HepG2 (cell line): ENCODE measurements around the gene SLC25A28. TPM values are rescaled to one million over a fixed set of nuclear protein-coding genes. Genes with fewer than 3 reads are reported as not detected.

ENCODE experiments used
- ATF7 ChIP-seq, 2 experiments: fragments of 450-650 bp in 1 of 2; sonication (generic) in 1 of 2; formaldehyde crosslinking in 1 of 2; IDR thresholded peaks; 2 replicates each; pipeline versions ENCODE4 v1.4.0 to v1.6.1; 2016 to 2020; ENCODE audit warnings: antibody characterized with exemption in 1 of 2, mild to moderate bottlenecking in 1 of 2, missing genetic modification reagents in 1 of 2
- CEBPG ChIP-seq: IDR thresholded peaks from 2 replicates; pipeline ENCODE4 v1.6.1; 2016
- KDM5A ChIP-seq: fragments of 200-600 bp; sonication (generic); IDR thresholded peaks from 2 replicates; pipeline ENCODE4 v1.7.0; 2018; ENCODE audit warnings: antibody characterized with exemption, mild to moderate bottlenecking, low read length, borderline replicate concordance
- MBNL3 ChIP-seq: fragments of 250-450 bp; sonication (Bioruptor Pico); conservative IDR thresholded peaks from 2 replicates; pipeline ENCODE4 v1.8.0; 2022; ENCODE audit warnings: mild to moderate bottlenecking, inconsistent platforms
- PCBP2 ChIP-seq: fragments of 200-400 bp; formaldehyde crosslinking; optimal IDR thresholded peaks from 2 replicates; pipeline ENCODE3; 2018; ENCODE audit warnings: low read length, low read depth; ENCODE audit not compliant: poor library complexity, severe bottlenecking
- PRMT3 ChIP-seq: sonication (generic); formaldehyde crosslinking; IDR thresholded peaks from 2 replicates; pipeline ENCODE4 v1.8.1; 2022; ENCODE audit warnings: low read depth, mild to moderate bottlenecking, moderate library complexity, missing genetic modification reagents, borderline replicate concordance
- RELA ChIP-seq: sonication (generic); formaldehyde crosslinking; IDR thresholded peaks from 2 replicates; pipeline ENCODE4 v1.4.0; 2020; ENCODE audit warnings: missing genetic modification reagents
- STAG1 ChIP-seq: sonication (generic); formaldehyde crosslinking; IDR thresholded peaks from 2 replicates; pipeline ENCODE4 v1.4.0; 2020; ENCODE audit warnings: missing genetic modification reagents
- YEATS2 ChIP-seq: sonication (generic); formaldehyde crosslinking; IDR thresholded peaks from 2 replicates; pipeline ENCODE4 v1.4.0; 2020; ENCODE audit warnings: missing genetic modification reagents, borderline replicate concordance
- ZFP62 ChIP-seq: sonication (generic); formaldehyde crosslinking; IDR thresholded peaks from 2 replicates; pipeline ENCODE4 v1.4.0; 2020; ENCODE audit warnings: missing genetic modification reagents
- ZNF350 ChIP-seq: sonication (generic); formaldehyde crosslinking; IDR thresholded peaks from 2 replicates; pipeline ENCODE4 v1.4.0; 2020; ENCODE audit warnings: mild to moderate bottlenecking, low read depth, missing genetic modification reagents, borderline replicate concordance
- ZNF746 ChIP-seq: sonication (generic); formaldehyde crosslinking; IDR thresholded peaks from 2 replicates; pipeline ENCODE4 v1.8.0; 2022; ENCODE audit warnings: mild to moderate bottlenecking, missing genetic modification reagents
- polyA plus RNA-seq, 8 experiments: library from polyadenylated mRNA; depleted of rRNA in 3 of 8; stranded (reverse) in 7 of 8; unstranded in 1 of 8; fragments of >200 nt; fragmentation: Illumina TruSeq in 4 of 8; extraction: Trizol in 4 of 8; gene quantifications; 2 replicates each; pipeline versions ENCODE4 v1.2.1 to v1.2.3, GENCODE V29; 2011 to 2016; ENCODE audit warnings: low read depth in 4 of 8, missing spikeins in 1 of 8, mixed read lengths in 1 of 8; ENCODE audit not compliant: insufficient read depth in 1 of 8
- total RNA-seq, 5 experiments: library from RNA; depleted of rRNA; stranded (reverse); fragments of >200 nt; fragmentation: Illumina TruSeq; extraction: Trizol; gene quantifications; 2 replicates each; pipeline ENCODE4 v1.2.3, GENCODE V29; 2016; ENCODE audit warnings: low read depth in 1 of 5
- TF ChIP-seq, protein P1 (sequence below): sonication (generic); formaldehyde crosslinking; IDR thresholded peaks from 2 replicates; pipeline ENCODE4; 2020; ENCODE audit warnings: missing genetic modification reagents, mild to moderate bottlenecking, borderline replicate concordance
- TF ChIP-seq, protein P2 (sequence below), 2 experiments: sonication (generic) in 1 of 2; formaldehyde crosslinking in 1 of 2; IDR thresholded peaks; 2 replicates each; pipeline versions ENCODE4 v1.5.1 to v1.6.1; 2011 to 2020; ENCODE audit warnings: borderline replicate concordance in 1 of 2, low read depth in 1 of 2, low read length in 1 of 2, mild to moderate bottlenecking in 1 of 2, missing genetic modification reagents in 1 of 2, moderate library complexity in 1 of 2
- TF ChIP-seq, protein P3 (sequence below): sonication (generic); formaldehyde crosslinking; IDR thresholded peaks from 2 replicates; pipeline ENCODE4 v1.5.1; 2020; ENCODE audit warnings: mild to moderate bottlenecking, missing genetic modification reagents, moderate library complexity
- TF ChIP-seq, protein P4 (sequence below): sonication (generic); formaldehyde crosslinking; IDR thresholded peaks from 2 replicates; pipeline ENCODE4 v1.8.0; 2022; ENCODE audit warnings: low read depth, missing genetic modification reagents

The SLC25A28 gene
- total and polyA plus RNA-seq, 2 of the 13 experiments (the other 11 are each of a cell fraction or from before 2014, with no cell fraction given) = 15.2 to 41.0 TPM

DNA sequence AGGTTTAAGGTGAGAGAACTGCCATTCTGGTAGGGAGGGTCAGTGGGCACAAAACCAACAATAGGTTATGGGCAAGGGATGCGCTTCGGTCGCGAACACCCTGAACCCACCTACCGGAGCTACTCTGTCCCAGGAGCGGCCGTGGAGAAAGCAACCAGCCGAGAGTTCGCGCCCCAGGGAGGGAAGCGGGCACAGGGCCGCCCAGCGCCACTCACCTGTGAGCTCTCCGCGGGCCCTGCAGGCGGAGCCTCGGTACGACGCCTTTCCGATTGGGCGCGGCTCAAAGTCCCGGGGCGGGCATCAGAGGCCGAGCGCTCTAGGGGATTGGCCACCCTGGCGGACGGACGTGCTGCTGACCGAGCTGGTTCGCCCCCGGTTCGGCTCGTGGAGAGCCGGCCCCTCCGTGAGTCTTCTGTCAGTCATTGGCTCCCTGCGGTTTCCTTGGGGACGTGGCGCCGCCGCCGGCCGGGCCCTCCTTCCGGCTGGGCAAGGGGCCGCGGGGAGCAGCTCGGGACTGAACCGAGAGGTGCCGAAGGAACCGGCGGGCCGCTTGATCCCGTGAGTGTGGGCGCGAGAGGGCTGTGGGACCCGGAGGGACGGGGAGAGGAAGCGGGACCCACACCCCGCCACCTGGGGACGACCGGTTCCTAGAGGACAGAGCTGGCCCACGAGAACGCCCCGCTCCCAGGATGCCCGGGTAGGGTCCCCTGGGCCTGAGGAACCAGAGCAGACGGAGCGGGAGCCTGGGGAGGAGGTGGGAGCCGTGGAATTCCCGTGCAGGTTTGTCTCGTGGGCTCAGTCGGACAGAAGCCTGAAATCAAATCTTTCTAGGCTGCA lies 39.0 kb upstream of the SLC25A28 start, which contains the start of gene ENTPD7 (continued):
- TF ChIP-seq, protein P1, sequence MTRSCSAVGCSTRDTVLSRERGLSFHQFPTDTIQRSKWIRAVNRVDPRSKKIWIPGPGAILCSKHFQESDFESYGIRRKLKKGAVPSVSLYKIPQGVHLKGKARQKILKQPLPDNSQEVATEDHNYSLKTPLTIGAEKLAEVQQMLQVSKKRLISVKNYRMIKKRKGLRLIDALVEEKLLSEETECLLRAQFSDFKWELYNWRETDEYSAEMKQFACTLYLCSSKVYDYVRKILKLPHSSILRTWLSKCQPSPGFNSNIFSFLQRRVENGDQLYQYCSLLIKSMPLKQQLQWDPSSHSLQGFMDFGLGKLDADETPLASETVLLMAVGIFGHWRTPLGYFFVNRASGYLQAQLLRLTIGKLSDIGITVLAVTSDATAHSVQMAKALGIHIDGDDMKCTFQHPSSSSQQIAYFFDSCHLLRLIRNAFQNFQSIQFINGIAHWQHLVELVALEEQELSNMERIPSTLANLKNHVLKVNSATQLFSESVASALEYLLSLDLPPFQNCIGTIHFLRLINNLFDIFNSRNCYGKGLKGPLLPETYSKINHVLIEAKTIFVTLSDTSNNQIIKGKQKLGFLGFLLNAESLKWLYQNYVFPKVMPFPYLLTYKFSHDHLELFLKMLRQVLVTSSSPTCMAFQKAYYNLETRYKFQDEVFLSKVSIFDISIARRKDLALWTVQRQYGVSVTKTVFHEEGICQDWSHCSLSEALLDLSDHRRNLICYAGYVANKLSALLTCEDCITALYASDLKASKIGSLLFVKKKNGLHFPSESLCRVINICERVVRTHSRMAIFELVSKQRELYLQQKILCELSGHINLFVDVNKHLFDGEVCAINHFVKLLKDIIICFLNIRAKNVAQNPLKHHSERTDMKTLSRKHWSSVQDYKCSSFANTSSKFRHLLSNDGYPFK = peak; percentile 84; the same call in 1 of the 2 replicates
- TF ChIP-seq YEATS2 (CRISPR knock-in tag) = peak; percentile 70; the same call in 1 of the 2 replicates
- peak; percentile 55; the same call in 1 of the 2 replicates for TF ChIP-seq ZNF350 (CRISPR knock-in tag)
- TF ChIP-seq KDM5A = no peak
- no peak for TF ChIP-seq ZFP62 (CRISPR knock-in tag)
- TF ChIP-seq STAG1 = 0 out of 2 replicates have a peak, but pooled peaks have one; percentile 13
- TF ChIP-seq, protein P2, sequence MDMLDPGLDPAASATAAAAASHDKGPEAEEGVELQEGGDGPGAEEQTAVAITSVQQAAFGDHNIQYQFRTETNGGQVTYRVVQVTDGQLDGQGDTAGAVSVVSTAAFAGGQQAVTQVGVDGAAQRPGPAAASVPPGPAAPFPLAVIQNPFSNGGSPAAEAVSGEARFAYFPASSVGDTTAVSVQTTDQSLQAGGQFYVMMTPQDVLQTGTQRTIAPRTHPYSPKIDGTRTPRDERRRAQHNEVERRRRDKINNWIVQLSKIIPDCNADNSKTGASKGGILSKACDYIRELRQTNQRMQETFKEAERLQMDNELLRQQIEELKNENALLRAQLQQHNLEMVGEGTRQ (IDR thresholded peaks at IDR 0.05; ENCODE audit: low read depth, low read length) = no peak
- TF ChIP-seq, protein P2 (CRISPR knock-in tag; IDR thresholded peaks at IDR 0.05; ENCODE audit: borderline replicate concordance) = no peak; the same call in 1 of the 2 replicates
- TF ChIP-seq MBNL3 (CRISPR knock-in tag) = no peak
- TF ChIP-seq, protein P3, sequence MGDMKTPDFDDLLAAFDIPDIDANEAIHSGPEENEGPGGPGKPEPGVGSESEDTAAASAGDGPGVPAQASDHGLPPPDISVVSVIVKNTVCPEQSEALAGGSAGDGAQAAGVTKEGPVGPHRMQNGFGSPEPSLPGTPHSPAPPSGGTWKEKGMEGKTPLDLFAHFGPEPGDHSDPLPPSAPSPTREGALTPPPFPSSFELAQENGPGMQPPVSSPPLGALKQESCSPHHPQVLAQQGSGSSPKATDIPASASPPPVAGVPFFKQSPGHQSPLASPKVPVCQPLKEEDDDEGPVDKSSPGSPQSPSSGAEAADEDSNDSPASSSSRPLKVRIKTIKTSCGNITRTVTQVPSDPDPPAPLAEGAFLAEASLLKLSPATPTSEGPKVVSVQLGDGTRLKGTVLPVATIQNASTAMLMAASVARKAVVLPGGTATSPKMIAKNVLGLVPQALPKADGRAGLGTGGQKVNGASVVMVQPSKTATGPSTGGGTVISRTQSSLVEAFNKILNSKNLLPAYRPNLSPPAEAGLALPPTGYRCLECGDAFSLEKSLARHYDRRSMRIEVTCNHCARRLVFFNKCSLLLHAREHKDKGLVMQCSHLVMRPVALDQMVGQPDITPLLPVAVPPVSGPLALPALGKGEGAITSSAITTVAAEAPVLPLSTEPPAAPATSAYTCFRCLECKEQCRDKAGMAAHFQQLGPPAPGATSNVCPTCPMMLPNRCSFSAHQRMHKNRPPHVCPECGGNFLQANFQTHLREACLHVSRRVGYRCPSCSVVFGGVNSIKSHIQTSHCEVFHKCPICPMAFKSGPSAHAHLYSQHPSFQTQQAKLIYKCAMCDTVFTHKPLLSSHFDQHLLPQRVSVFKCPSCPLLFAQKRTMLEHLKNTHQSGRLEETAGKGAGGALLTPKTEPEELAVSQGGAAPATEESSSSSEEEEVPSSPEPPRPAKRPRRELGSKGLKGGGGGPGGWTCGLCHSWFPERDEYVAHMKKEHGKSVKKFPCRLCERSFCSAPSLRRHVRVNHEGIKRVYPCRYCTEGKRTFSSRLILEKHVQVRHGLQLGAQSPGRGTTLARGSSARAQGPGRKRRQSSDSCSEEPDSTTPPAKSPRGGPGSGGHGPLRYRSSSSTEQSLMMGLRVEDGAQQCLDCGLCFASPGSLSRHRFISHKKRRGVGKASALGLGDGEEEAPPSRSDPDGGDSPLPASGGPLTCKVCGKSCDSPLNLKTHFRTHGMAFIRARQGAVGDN (CRISPR knock-in tag) = peak; percentile 87
- TF ChIP-seq PRMT3 = 0 out of 2 replicates have a peak, but pooled peaks have one; percentile 21
- TF ChIP-seq, protein P4, sequence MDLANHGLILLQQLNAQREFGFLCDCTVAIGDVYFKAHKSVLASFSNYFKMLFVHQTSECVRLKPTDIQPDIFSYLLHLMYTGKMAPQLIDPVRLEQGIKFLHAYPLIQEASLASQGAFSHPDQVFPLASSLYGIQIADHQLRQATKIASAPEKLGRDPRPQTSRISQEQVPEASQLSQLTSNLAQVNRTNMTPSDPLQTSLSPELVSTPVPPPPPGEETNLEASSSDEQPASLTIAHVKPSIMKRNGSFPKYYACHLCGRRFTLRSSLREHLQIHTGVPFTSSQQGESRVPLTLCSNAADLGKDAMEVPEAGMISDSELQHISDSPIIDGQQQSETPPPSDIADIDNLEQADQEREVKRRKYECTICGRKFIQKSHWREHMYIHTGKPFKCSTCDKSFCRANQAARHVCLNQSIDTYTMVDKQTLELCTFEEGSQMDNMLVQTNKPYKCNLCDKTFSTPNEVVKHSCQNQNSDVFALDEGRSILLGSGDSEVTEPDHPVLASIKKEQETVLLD = no peak
- TF ChIP-seq ZNF746 (CRISPR knock-in tag) = no peak
- no peak for TF ChIP-seq PCBP2
- no peak for TF ChIP-seq ATF7 (IDR thresholded peaks at IDR 0.05)
- no peak; the same call in 1 of the 2 replicates for TF ChIP-seq ATF7 (CRISPR knock-in tag; IDR thresholded peaks at IDR 0.05)
- no peak for TF ChIP-seq CEBPG
- TF ChIP-seq RELA (CRISPR knock-in tag) = no peak
